ENCODE data around the gene TMEM170A. TPM values are rescaled to one million over a fixed set of nuclear protein-coding genes. Genes with fewer than 3 reads are reported as not detected.
"Not testable (repeated sequence)": the region's sequence is repeated elsewhere in the genome, so short reads cannot be mapped to it uniquely, and the experiment has no call there.

Gene TMEM170A
- total and polyA plus RNA-seq, 10 of the 15 experiments (the other 5 are each of a cell fraction or from before 2014, with no cell fraction given): 7.3 to 28.2 (median 20.9) TPM

DNA sequence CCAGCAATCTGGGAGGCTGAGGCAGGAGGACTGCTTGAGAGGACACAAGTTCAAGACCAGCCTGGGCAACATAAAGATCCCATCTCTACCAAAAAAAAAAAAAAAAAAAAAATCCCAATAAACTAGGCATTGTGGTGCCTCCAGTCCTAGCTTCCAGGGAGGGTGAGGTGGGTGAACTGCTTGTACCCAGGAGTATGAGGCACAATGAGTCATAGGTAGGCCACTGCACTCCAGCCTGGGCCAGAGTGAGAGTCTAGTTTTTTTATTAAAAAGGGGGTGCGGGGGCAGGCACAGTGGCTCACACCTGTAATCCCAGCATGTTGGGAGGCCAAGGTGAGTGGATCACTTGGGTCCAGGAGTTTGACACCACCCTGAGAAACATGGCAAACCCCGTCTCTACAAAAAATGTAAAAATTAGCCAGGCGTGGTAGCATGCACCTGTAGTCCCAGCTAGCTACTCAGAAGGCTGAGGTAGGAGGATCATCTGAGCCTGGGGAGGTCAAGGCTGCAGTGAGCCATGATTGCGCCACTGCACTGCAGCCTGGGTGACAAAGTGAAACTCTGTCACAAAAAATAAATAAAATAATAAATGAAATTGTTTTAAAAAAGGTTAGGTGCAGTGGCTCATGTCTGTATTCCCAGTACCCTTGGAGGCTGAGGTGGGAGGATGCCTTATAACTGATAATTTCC lies 38.6 kb upstream of the TMEM170A start:
- no peak for ATAC-seq
- H3K4me1 ChIP-seq (ENCODE audit: control insufficient read depth, insufficient read depth, low read length): no peaks in the 10 kb centered on the region
- SMC1A ChIA-PET (ENCODE audit: uncharacterized antibody, unreplicated experiment): no interaction called here
- intact Hi-C loops (cut with micrococcal nuclease; ENCODE audit: unreplicated experiment) (no loop called here), in situ Hi-C loops (cut with MboI) (no loop called here)
- POLR2A ChIA-PET: interaction anchor here (1.1 kb wide), 1 partner anchor 32 kb away, joined by 3 read pairs; no protein-coding TSS in a partner anchor
- no peak overlapping the region for H3K4me3 ChIP-seq
- CTCF ChIA-PET: no interaction called here
- H3K36me3 ChIP-seq (ENCODE audit: control insufficient read depth in 2 of 2, insufficient read depth in 2 of 2, low read length in 1 of 2): no peaks in the 10 kb centered on the region
- no peaks in the 10 kb centered on the region for H3K9me3 ChIP-seq (replicated peaks; ENCODE audit: control insufficient read depth, insufficient read depth, low read length)
- no peak overlapping the region for H3K9ac ChIP-seq (ENCODE audit: control insufficient read depth, insufficient read depth, low read length)
- H3K4me2 ChIP-seq (ENCODE audit: control insufficient read depth, insufficient read depth): no peak overlapping the region
- H2AFZ ChIP-seq (ENCODE audit: control insufficient read depth, low read depth, low read length): no peak overlapping the region
- H3K27me3 ChIP-seq (replicated peaks in 1 of 2; ENCODE audit: control insufficient read depth in 2 of 2, insufficient read depth in 2 of 2, low read length in 1 of 2): peaks cover 0 to 3% of the 10 kb centered on the region in 2 experiments; a peak in 2 of 4 replicates
- RAD21 ChIA-PET (ENCODE audit: unreplicated experiment): interaction anchor here (0.6 kb wide), 1 partner anchor 44 kb away, joined by 3 read pairs; no protein-coding TSS in a partner anchor
- no peaks in the 10 kb centered on the region for H3K79me2 ChIP-seq (ENCODE audit: control insufficient read depth, insufficient read depth, low read length)
- DNase-seq (ENCODE audit: low read depth, low spot score): no peak
- no peak for FAIRE-seq
- BruUV-seq (replicated peaks): no TSS peak
- H4K20me1 ChIP-seq (ENCODE audit: control insufficient read depth, insufficient read depth): no peaks in the 10 kb centered on the region
- 52% methylated on average over 4 of the region's 4 CpGs for WGBS (ENCODE audit: insufficient coverage, insufficient replicate concordance, low lambda C conversion rate, missing lambda C conversion rate)
- H3K27ac ChIP-seq (ENCODE audit: control insufficient read depth, insufficient read depth): no peak overlapping the region
- TF ChIP-seq TCF3 (IDR thresholded peaks at IDR 0.05; ENCODE audit: borderline replicate concordance, insufficient read depth, low read depth, low read length): no peak
- no peak for TF ChIP-seq FOS (IDR thresholded peaks at IDR 0.05; ENCODE audit: borderline replicate concordance, extremely low read depth, insufficient read length)
- TF ChIP-seq JUND (IDR thresholded peaks at IDR 0.05; ENCODE audit: low read depth, low read length): no peak
- TF ChIP-seq NBN (IDR thresholded peaks at IDR 0.05): no peak
- TF ChIP-seq ZNF384 (IDR thresholded peaks at IDR 0.05; ENCODE audit: borderline replicate concordance, low read depth, low read length): no peak
- TF ChIP-seq SIX5 (IDR thresholded peaks at IDR 0.05; ENCODE audit: low read depth, low read length, severe bottlenecking): no peak
- TF ChIP-seq, protein P1, sequence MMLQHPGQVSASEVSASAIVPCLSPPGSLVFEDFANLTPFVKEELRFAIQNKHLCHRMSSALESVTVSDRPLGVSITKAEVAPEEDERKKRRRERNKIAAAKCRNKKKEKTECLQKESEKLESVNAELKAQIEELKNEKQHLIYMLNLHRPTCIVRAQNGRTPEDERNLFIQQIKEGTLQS (IDR thresholded peaks at IDR 0.05; ENCODE audit: borderline replicate concordance, extremely low read depth, low read depth, low read length): no peak
- TF ChIP-seq YBX1 (IDR thresholded peaks at IDR 0.05): no peak
- no peak for TF ChIP-seq HCFC1 (IDR thresholded peaks at IDR 0.05; ENCODE audit: low read length)
- TF ChIP-seq SPI1 (IDR thresholded peaks at IDR 0.05; ENCODE audit: borderline replicate concordance, insufficient read depth, low read depth, low read length): no peak

DNA sequence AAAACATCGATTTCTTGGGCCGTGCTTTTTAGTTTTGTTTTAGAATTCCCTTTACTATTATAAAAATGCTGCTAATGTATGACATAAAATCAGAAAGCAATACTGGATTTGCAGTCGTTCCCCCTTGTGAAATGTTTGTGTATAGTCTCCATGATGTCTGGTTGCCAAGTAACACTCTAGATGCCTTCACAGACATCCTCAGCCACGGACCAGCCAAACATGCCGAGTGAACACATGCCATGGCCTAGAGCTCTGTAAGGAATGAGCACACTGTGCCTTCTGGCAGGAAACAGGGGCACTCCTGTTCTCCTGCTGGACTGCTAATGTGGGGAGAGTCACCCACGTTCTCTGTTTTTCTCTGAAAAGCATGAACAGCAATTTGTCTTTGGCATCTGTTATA lies 37.3 kb upstream of the TMEM170A start:
- H3K36me3 ChIP-seq (ENCODE audit: control insufficient read depth in 2 of 2, insufficient read depth in 2 of 2, low read length in 1 of 2); H4K20me1 ChIP-seq (ENCODE audit: control insufficient read depth, insufficient read depth); H3K27me3 ChIP-seq (replicated peaks in 1 of 2; ENCODE audit: control insufficient read depth in 2 of 2, insufficient read depth in 2 of 2, low read length in 1 of 2); in situ Hi-C loops (cut with MboI); DNase-seq (ENCODE audit: low read depth, low spot score); H3K4me2 ChIP-seq (ENCODE audit: control insufficient read depth, insufficient read depth); H3K4me3 ChIP-seq; RAD21 ChIA-PET (ENCODE audit: unreplicated experiment); H3K79me2 ChIP-seq (ENCODE audit: control insufficient read depth, insufficient read depth, low read length); H3K27ac ChIP-seq (ENCODE audit: control insufficient read depth, insufficient read depth); H3K9me3 ChIP-seq (replicated peaks; ENCODE audit: control insufficient read depth, insufficient read depth, low read length); FAIRE-seq; BruUV-seq (replicated peaks); H2AFZ ChIP-seq (ENCODE audit: control insufficient read depth, low read depth, low read length); ATAC-seq; H3K9ac ChIP-seq (ENCODE audit: control insufficient read depth, insufficient read depth, low read length); SMC1A ChIA-PET (ENCODE audit: uncharacterized antibody, unreplicated experiment); intact Hi-C loops (cut with micrococcal nuclease; ENCODE audit: unreplicated experiment); CTCF ChIA-PET; H3K4me1 ChIP-seq (ENCODE audit: control insufficient read depth, insufficient read depth, low read length); POLR2A ChIA-PET: not testable (repeated sequence)
- 50% methylated on average over 6 of the region's 6 CpGs for WGBS (ENCODE audit: insufficient coverage, insufficient replicate concordance, low lambda C conversion rate, missing lambda C conversion rate)
